GM12878 (cell line): ENCODE data around the gene TMCO1. TPM values are rescaled to one million over a fixed set of nuclear protein-coding genes. Genes with fewer than 3 reads are reported as not detected.

Source experiments
- ATAC-seq: fragments of 200-7000 bp; cut with Tn5 transposase; 3 replicates; pipeline ENCODE4 v1.9.1; 2020; ENCODE audit warnings: mild to moderate bottlenecking, moderate library complexity
- BruUV-seq: library from RNA; stranded (reverse); fragments of 400-500 nt; replicated peaks from 2 replicates; lab custom pipeline; 2021; lab: Mats Ljungman, UMichigan
- CTCF ChIA-PET: fragments of 300-600 bp; sonication (Branson Sonifier 250); formaldehyde crosslinking; extraction: SDS; loops from one replicate; lab custom pipeline; 2021; ENCODE audit warnings: inconsistent platforms; lab: Yijun Ruan, JAX
- POLR2A ChIA-PET: fragments of 350-600 bp; formaldehyde crosslinking; extraction: SDS; loops from one replicate; lab custom pipeline; 2021; ENCODE audit warnings: inconsistent platforms; lab: Charles Lee
- RAD21 ChIA-PET: fragments of 300-600 bp; sonication (Branson Sonifier 250); formaldehyde crosslinking; loops from one replicate; lab custom pipeline; 2023; ENCODE audit warnings: antibody characterized with exemption; ENCODE audit not compliant: unreplicated experiment; lab: Charles Lee
- SMC1A ChIA-PET: fragments of 300-600 bp; sonication (Branson Sonifier 250); formaldehyde crosslinking; loops from one replicate; lab custom pipeline; 2023; ENCODE audit not compliant: unreplicated experiment, uncharacterized antibody; lab: Charles Lee
- DNase-seq: peaks from one replicate; pipeline ENCODE4 v3.0.0-alpha.2; 2011; ENCODE audit warnings: low read depth, low spot score
- FAIRE-seq: peaks from 3 replicates; lab custom pipeline; 2011; peaks lifted over from hg19 to GRCh38; lab: Jason Lieb, UNC
- H2AFZ ChIP-seq: 2 replicates; pipeline ENCODE4 v1.6.0; 2011; ENCODE audit warnings: low read depth, low read length, control low read depth; ENCODE audit not compliant: control insufficient read depth
- H3K27ac ChIP-seq: 2 replicates; pipeline ENCODE4 v1.5.1; 2011; ENCODE audit warnings: control low read depth; ENCODE audit not compliant: control insufficient read depth, insufficient read depth
- H3K27me3 ChIP-seq, 2 experiments: replicated peaks in 1 of 2; 2 replicates each; pipeline versions ENCODE4 v1.6.0 to v1.6.1; 2011; ENCODE audit warnings: low read length in 1 of 2; ENCODE audit not compliant: control insufficient read depth in 2 of 2, insufficient read depth in 2 of 2
- H3K36me3 ChIP-seq, 2 experiments: 2 replicates each; pipeline ENCODE4 v1.5.1; 2011; ENCODE audit warnings: low read length in 1 of 2; ENCODE audit not compliant: control insufficient read depth in 2 of 2, insufficient read depth in 2 of 2
- H3K4me1 ChIP-seq: 2 replicates; pipeline ENCODE4 v1.6.1; 2011; ENCODE audit warnings: mild to moderate bottlenecking, low read length, moderate library complexity, mixed read lengths; ENCODE audit not compliant: control insufficient read depth, insufficient read depth
- H3K4me2 ChIP-seq: 2 replicates; pipeline ENCODE4 v1.6.0; 2011; ENCODE audit warnings: control low read depth; ENCODE audit not compliant: control insufficient read depth, insufficient read depth
- H3K4me3 ChIP-seq: fragments of 200-600 bp; sonication (generic); 2 replicates; pipeline ENCODE4 v1.5.1; 2016
- H3K79me2 ChIP-seq: 2 replicates; pipeline ENCODE4 v1.6.0; 2011; ENCODE audit warnings: low read length; ENCODE audit not compliant: control insufficient read depth, insufficient read depth
- H3K9ac ChIP-seq: 2 replicates; pipeline ENCODE4 v1.8.0; 2011; ENCODE audit warnings: low read length, control low read depth, mixed read lengths; ENCODE audit not compliant: control insufficient read depth, insufficient read depth
- H3K9me3 ChIP-seq: replicated peaks from 3 replicates; pipeline ENCODE4 v1.5.1; 2011; ENCODE audit warnings: mild to moderate bottlenecking, low read length; ENCODE audit not compliant: control insufficient read depth, insufficient read depth
- H4K20me1 ChIP-seq: 2 replicates; pipeline ENCODE4 v1.6.0; 2011; ENCODE audit not compliant: control insufficient read depth, insufficient read depth
- HCFC1 ChIP-seq: fragments of 150-350 bp; IDR thresholded peaks from 2 replicates; pipeline ENCODE4 v1.6.1; 2014; ENCODE audit warnings: low read length
- IKZF2 ChIP-seq, 2 experiments: fragments of 450-650 bp; IDR thresholded peaks; 2 replicates each; pipeline ENCODE4 v1.6.1; 2017; ENCODE audit warnings: mild to moderate bottlenecking in 2 of 2, moderate library complexity in 2 of 2
- MEF2B ChIP-seq: fragments of 450-650 bp; IDR thresholded peaks from 2 replicates; pipeline ENCODE4 v1.6.1; 2018; ENCODE audit warnings: mild to moderate bottlenecking, moderate library complexity; ENCODE audit not compliant: partially characterized antibody, poor library complexity, severe bottlenecking
- NR2F1 ChIP-seq: fragments of 450-650 bp; conservative IDR thresholded peaks from 2 replicates; pipeline ENCODE4 v1.6.1; 2017; ENCODE audit warnings: mild to moderate bottlenecking
- SUZ12 ChIP-seq: fragments of 200-600 bp; sonication (generic); IDR thresholded peaks from one replicate; pipeline ENCODE4 v1.6.1; 2018; ENCODE audit warnings: antibody characterized with exemption, mild to moderate bottlenecking; ENCODE audit not compliant: unreplicated experiment
- ZBTB33 ChIP-seq: fragments of 450-650 bp; IDR thresholded peaks from 2 replicates; pipeline ENCODE4 v1.6.1; 2017; ENCODE audit warnings: mild to moderate bottlenecking
- ZNF217 ChIP-seq: fragments of 450-650 bp; IDR thresholded peaks from 2 replicates; pipeline ENCODE4 v1.6.1; 2017; ENCODE audit warnings: antibody characterized with exemption, mild to moderate bottlenecking
- WGBS: methylation state at CpG from one replicate; pipeline ENCODE4 v1.1.6; 2016; ENCODE audit warnings: low lambda C conversion rate; ENCODE audit not compliant: insufficient replicate concordance, insufficient coverage; ENCODE audit errors: missing lambda C conversion rate; 5-methylcytosine and 5-hydroxymethylcytosine counted together
- in situ Hi-C: fragments of 300-500 bp; cut with MboI; formaldehyde crosslinking; loops from 9 replicates; pipeline ENCODE4 v1.14.3; 2018; ENCODE audit warnings: mixed read lengths
- intact Hi-C: fragments of 100-400 bp; cut with micrococcal nuclease; formaldehyde crosslinking; loops from one replicate; pipeline ENCODE4 v1.14.2; 2022; ENCODE audit not compliant: unreplicated experiment
- polyA plus RNA-seq, 11 experiments: library from polyadenylated mRNA; depleted of rRNA in 4 of 11; unstranded in 6 of 11; stranded (reverse) in 5 of 11; fragments of >200 nt; fragmentation: Nextera tagmentation in 4 of 11; fragmentation: Illumina TruSeq in 1 of 11; extraction: Ambion mirVana in 4 of 11; extraction: Trizol in 1 of 11; gene quantifications; 1 replicate in 1 of 11; 2 replicates in 10 of 11; pipeline versions ENCODE4 v1.2.1 to v1.2.3, GENCODE V29; 2011 to 2016; ENCODE audit warnings: inconsistent platforms in 2 of 11, missing spikeins in 2 of 11, low read depth in 1 of 11
- total RNA-seq, 4 experiments: library from RNA; depleted of rRNA in 3 of 4; stranded (reverse); fragments of >200 nt in 3 of 4; fragmentation: Illumina TruSeq in 1 of 4; extraction: Trizol in 1 of 4; gene quantifications; 2 replicates each; pipeline versions ENCODE4 v1.2.1 to v1.2.3, GENCODE V29; 2013 to 2021

The TMCO1 gene
- total and polyA plus RNA-seq, 10 of the 15 experiments (the other 5 are each of a cell fraction or from before 2014, with no cell fraction given): 50.3 to 253 (median 126) TPM

GRCh38 chr1:165697491-165697880, 71.2 kb downstream of the TMCO1 start:
- intact Hi-C loops: loop anchor here (2.0 to 5.0 kb wide), 2 partner anchors 65 to 97 kb away; partner anchors contain the start of gene MGST3
- WGBS: 7% methylated on average over 8 of the region's 8 CpGs
- BruUV-seq: no TSS peak

GRCh38 chr1:165696625-165697100, 72.0 kb downstream of the TMCO1 start:
- peaks cover 2% of the 10 kb centered on the region; the same call in 1 of the 3 replicates for H3K9me3 ChIP-seq
- H3K4me3 ChIP-seq: peak overlapping the region; percentile 73
- peak overlapping the region; percentile 20; the same call in 1 of the 2 replicates for H3K9ac ChIP-seq
- no peak for FAIRE-seq
- TF ChIP-seq IKZF2 (IDR thresholded peaks at IDR 0.05): peak in 1 of 2 experiments; percentile 42; a peak in 1 of 4 replicates
- TF ChIP-seq MEF2B: no peak
- TF ChIP-seq ZBTB33: no peak
- no peak for TF ChIP-seq NR2F1
- no peak for TF ChIP-seq HCFC1
- DNase-seq: no peak
- ATAC-seq: no peak
- ChIA-PET SMC1A (interaction anchor here (0.9 to 3.9 kb wide), 11 partner anchors 10 to 208 kb away, joined by 3 to 39 read pairs (median 4); partner anchors contain the start of gene TMCO1), RAD21 (interaction anchor here (0.6 to 2.8 kb wide), 5 partner anchors 11 to 303 kb away, joined by 3 to 24 read pairs (median 4); no protein-coding TSS in a partner anchor), POLR2A (interaction anchor here (0.5 to 2.7 kb wide), 3 partner anchors 10 to 98 kb away, joined by 4 to 13 read pairs (median 4); no protein-coding TSS in a partner anchor), CTCF (interaction anchor here (1.3 to 3.5 kb wide), 14 partner anchors 10 to 226 kb away, joined by 3 to 50 read pairs (median 6); partner anchors contain the start of gene MGST3)
- no TSS peak for BruUV-seq
- intact Hi-C loops: loop anchor here (2.0 to 5.0 kb wide), 2 partner anchors 64 to 96 kb away; partner anchors contain the start of gene MGST3
- in situ Hi-C loops: no loop called here
- no peaks in the 10 kb centered on the region for H3K27me3 ChIP-seq
- H3K36me3 ChIP-seq: peaks cover 0 to 3% of the 10 kb centered on the region in 2 experiments; a peak in 1 of 4 replicates
- peak overlapping the region; percentile 79 for H3K4me2 ChIP-seq
- no peak overlapping the region for H2AFZ ChIP-seq
- no peaks in the 10 kb centered on the region; the same call in 1 of the 2 replicates for H3K4me1 ChIP-seq
- 64% methylated on average over 2 of the region's 2 CpGs for WGBS
- H4K20me1 ChIP-seq: no peaks in the 10 kb centered on the region
- H3K27ac ChIP-seq: no peak overlapping the region; the same call in 1 of the 2 replicates
- peaks cover 29% of the 10 kb centered on the region for H3K79me2 ChIP-seq

More at GRCh38 chr1:165697491-165697880, 71.2 kb downstream of the TMCO1 start:
- FAIRE-seq (no peak), ATAC-seq (no peak), DNase-seq (no peak)
- peak overlapping the region; percentile 73 for H3K4me3 ChIP-seq
- SMC1A ChIA-PET: interaction anchor here (0.9 to 3.9 kb wide), 15 partner anchors 11 to 218 kb away, joined by 3 to 39 read pairs (median 4); partner anchors contain the start of gene TMCO1
- peak overlapping the region; percentile 93 for H3K27ac ChIP-seq
- H2AFZ ChIP-seq: peak overlapping the region; percentile 100; the same call in 1 of the 2 replicates
- H3K4me2 ChIP-seq: peak overlapping the region; percentile 79
- POLR2A ChIA-PET: interaction anchor here (0.5 to 2.7 kb wide), 7 partner anchors 11 to 162 kb away, joined by 3 to 13 read pairs (median 4); partner anchors contain the start of gene MGST3
- H4K20me1 ChIP-seq: no peaks in the 10 kb centered on the region
- peaks cover 2% of the 10 kb centered on the region; the same call in 1 of the 3 replicates for H3K9me3 ChIP-seq
- H3K79me2 ChIP-seq: peaks cover 29% of the 10 kb centered on the region
- H3K4me1 ChIP-seq: no peaks in the 10 kb centered on the region; the same call in 1 of the 2 replicates
- peaks cover 0 to 3% of the 10 kb centered on the region in 2 experiments; a peak in 1 of 4 replicates for H3K36me3 ChIP-seq
- H3K27me3 ChIP-seq: no peaks in the 10 kb centered on the region
- in situ Hi-C loops: no loop called here
- CTCF ChIA-PET: interaction anchor here (0.6 to 3.5 kb wide), 26 partner anchors 9 to 227 kb away, joined by 3 to 50 read pairs (median 5); partner anchors contain the start of genes MGST3 and TMCO1
- H3K9ac ChIP-seq: peak overlapping the region; percentile 87
- RAD21 ChIA-PET: interaction anchor here (0.7 to 2.8 kb wide), 14 partner anchors 11 to 304 kb away, joined by 3 to 24 read pairs (median 4); partner anchors contain the start of genes MGST3 and TMCO1
- no peak for TF ChIP-seq SUZ12
- 0 out of 2 replicates have a peak, but pooled peaks have one; percentile 43 for TF ChIP-seq ZNF217
